Bone marrow (tissue), 2 donors: ENCODE data around the gene TIMP2.
A peak's percentile ranks its signal among the peaks of the same experiment; 100 is the strongest.
"Not testable (repeated sequence)": the region's sequence is repeated elsewhere in the genome, so short reads cannot be mapped to it uniquely, and the experiment has no call there.

ENCODE experiments used
- DNase-seq, 2 donors: peaks; one replicate each; lab custom pipeline; 2025; lab: John Stamatoyannopoulos, UW

The TIMP2 gene, protein sequence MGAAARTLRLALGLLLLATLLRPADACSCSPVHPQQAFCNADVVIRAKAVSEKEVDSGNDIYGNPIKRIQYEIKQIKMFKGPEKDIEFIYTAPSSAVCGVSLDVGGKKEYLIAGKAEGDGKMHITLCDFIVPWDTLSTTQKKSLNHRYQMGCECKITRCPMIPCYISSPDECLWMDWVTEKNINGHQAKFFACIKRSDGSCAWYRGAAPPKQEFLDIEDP

DNA sequence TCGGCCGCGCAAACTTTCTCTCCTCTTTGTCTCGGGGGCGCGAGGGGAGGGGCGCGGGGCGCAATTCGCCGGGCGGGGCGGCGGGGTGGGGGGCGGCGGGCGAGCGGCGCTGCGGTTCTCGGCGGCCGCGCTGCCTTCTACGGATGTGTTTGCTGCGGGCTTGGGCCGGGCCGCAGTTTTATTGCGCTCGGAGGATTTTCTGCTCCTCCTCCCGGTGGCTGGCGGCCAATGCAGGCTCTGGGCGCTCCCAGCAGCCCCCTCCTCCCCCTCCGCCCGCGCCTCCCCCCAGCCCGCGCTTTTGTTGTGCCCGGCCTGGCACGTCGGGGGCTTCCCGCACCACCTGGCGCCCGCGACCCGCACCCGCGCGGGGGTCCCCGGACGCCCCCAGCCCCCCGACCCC, at the start of gene TIMP2:
TIMP2 (minus strand) TSS at position 154 of the 400 bp plus-strand sequence. CDS start 299 bp downstream, outside the sequence.
- DNase-seq: peak; percentile 61 to 73

DNA sequence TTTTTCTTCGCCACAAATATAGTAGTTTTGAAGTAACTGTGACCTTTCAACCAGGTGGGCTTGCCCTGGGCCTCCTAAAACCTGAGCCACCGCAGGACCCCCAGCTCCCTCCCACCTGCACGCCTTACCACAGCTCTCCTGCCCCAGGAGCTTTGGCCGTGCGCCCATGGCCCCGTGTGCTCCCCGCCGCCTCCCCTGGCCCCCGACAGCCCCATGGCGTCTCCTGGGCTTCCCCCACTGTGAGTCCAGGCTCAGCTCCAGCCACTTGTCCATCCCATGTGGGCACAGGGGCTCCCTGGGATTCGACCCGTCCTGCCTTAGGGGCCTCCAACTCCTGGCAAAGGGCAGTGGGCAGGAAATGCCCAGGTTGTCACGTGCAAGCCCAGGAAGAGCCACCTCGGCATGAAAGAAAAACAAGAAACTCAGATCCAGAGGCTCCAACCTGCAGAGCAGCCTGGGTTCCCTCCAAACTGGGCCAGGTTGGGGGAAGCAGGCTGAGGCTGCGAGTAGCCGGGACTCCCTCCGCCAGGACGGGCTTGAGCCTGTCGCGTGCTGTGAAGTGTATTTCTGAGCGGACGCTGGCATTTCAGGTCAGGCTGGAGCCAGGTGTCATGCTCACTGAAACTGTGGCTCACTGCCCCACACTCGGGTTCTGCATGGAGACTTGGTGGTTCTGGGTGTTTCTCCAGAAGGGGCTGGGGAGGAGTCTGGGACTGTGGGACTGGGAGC, 48.8 kb upstream of the TIMP2 start:
- no peak for DNase-seq

DNA sequence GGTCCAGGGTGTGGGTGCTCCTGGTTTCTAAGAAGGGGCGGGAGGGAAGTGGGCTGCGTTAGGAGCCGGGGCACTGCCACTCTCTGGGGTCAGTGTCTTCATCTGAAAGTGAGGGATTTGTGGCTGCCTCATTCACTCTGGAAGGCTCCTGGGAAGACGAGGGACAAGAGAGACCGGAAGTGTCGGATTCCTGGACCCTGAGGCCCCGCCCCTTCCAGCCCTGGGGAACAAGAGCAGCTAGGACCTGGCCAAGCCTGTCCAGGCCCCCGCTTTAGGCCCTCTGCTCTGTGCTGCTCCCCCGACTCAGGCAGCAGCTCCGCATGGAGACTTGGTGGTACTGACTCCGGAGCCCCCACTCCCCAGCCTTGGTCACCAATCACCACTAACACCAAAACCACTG, 48.0 kb upstream of the TIMP2 start:
- DNase-seq: no peak

DNA sequence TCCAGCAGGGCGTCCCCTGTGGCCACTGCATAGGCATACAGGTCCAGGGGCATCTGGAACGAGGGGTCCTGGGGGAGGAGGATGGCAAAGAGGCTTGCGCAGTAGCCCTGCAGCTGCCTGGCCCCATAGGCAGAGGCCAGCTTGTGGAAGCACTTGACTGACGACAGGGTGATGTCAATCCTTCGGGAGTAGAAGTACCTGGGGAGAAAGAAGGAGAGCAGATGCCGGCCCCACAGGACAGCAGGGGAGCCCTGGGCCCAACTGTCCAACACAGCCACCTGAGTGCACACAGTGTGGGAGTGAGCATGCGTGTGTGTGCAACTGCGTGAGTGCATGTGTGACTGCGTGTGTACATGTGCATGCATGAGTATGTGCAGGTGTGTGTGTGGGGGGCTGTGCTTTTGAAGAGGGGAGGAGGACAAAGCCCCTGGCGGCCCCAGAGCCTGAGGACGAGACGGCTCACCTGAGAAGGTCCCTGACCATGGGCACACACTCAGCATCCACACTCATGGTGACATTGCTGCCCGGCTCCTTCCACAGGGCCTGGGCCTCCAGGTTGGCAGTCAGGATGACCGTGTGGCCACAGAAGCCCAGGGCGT, 47.4 kb upstream of the TIMP2 start:
- no peak for DNase-seq

DNA sequence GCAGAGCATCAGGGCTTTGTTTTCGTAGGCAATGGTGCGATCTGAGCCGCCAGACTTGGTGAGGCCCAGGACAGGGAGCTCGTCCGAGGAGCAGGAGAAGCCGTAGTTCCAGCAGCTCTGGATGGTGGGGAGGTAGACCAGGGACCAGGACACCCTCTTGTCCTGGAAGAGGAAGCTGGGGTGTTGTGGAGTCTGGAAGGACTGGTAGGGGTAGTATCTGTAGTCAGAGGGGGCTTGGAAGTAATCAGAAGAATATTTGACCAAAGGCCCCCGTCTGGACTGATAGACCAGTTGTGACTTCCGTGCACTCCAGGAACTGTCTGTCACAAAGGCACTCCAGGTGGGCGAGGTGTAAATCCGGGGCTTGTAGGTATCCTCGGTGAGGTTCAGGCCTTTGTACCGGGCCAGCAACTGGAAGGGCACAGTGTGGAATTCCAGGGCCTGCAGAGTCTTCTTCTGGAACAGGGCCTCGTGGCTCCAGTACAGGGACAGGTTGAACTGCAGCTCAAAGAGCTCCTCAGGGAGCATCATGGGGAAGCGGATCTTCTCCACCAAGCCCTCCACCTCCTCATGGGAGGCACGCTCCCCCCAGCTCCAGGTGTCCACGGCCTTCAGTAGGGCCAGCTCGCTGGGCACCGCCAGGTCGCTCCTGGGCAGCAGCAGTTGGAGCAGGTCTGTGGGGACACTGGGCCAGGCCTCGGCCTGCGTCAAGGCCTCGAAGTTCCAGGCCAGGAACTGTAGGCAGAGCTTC, 46.7 kb upstream of the TIMP2 start:
- DNase-seq: no peak

DNA sequence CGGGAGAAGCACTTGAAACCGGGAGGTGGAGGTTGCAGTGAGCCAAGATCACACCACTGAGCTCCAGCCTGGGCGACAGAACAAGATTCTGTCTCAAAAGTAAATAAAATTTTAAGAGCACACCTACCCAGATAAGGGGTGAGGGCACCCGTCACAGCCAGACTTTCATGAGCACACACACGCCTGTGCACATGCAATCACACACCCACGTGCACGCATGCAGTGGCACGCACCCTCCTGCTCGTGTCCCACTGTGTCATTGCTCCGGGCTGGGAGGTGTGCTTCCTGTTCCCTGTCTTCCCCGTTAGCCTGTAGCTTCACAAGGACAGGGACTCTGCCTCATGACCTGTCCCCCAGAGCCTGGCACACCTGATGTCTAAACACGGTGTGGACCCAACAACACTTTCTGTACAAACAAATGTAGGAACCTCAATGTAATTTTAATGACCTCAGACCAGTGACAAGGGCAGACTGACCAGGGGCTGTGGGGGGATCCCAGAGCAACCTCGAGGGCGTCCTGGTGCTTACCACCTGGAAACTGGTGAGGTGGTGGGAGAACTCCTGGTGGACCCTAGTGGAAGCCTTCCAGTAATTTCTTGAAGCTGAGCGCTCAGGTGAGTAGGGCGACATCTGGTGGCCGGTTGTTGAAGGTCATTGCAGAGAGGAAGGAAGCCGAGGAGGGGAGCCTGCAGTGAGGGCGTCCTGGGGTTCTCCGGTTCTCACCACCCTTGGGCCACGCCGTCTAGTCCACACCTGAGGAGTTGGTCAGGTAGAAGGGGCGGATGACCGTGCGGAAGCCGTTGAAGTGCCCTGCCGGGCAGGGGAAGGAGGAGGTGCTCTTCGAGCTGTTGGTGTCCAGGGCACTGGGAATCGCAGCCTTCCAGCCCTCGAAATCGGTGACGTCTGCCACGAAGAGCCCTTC, 45.9 kb upstream of the TIMP2 start:
- peak; percentile 44 to 68 for DNase-seq

DNA sequence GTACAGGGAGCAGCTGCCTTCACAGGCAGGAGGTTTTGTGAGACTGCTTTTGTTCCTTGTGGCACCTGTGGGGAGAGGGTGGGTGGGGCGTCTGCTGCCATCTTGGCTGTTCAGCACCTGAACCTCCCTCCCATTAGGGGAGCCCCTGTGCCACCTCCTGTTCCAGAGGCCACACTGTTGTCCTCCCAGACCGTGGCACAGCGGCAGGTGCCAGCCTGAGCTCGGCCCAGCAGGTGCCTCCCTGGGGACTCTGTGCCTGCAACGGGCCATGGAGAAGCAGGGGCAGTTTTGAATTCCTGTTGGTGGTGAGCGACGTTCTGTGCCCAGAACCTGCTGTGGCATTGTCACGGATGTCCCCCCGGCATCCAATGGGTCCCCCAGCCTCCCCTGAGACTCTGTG, 44.7 kb upstream of the TIMP2 start:
- DNase-seq: no peak

DNA sequence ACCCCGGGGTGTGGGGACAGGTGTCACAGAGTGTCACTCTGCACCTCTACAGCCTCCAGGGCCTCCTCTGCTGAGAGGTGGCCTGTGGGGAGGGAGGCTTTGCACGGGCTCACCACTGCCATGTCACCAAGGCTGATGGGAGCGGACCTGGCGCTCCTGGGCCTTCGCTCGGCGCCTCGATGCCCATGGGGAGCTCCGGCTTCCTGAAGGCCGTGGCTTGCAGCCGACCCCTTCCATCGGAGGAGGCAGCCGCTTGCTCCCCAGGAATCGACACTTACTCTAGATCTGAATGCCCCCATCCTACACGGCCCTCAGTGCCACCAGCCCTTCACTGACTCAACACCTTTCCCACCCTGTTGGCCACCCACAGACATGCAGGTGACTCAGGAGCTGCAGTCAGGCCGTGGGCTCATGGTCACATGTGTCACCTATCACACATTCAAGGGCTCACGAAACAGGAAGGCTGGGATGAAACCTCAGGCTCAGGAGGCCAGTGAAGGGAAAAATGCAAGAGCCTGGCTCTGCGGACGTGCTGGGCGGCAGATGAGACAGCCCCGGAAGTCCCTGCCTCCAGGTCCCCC, 42.7 kb upstream of the TIMP2 start:
- no peak for DNase-seq

DNA sequence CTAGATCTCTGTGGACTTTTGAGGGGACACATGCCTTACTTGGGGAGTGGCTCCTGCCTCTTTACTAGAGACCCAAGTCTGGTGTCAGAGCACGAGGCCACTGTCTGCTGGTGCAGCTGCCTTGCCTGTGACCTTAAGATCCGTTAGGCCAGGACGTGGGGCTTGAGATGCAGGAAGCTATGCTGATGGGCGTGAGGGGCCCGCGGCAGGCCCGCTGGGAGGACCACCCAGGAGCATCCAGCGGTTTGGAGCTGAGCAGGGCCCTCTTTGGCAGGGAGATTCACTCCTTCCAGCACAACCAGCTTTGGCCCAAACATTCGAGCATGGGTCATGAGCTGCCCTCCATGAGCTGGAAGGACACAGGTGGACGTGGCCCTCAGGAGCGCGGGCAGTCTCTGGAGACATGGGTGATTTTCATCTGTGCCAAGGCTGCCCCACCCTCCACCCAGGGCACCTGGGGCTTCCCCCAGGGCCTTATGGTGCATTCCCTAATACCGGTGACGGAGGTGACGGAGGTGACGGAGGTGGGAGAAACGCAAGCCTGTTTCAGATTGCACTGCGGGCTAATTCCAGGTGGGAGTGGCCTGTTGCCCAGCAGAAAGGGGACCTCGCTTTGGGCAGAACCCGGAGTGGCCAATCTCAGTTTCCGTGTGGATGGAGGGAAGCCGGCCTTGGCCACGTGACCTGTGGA, 41.9 kb upstream of the TIMP2 start:
- no peak for DNase-seq

DNA sequence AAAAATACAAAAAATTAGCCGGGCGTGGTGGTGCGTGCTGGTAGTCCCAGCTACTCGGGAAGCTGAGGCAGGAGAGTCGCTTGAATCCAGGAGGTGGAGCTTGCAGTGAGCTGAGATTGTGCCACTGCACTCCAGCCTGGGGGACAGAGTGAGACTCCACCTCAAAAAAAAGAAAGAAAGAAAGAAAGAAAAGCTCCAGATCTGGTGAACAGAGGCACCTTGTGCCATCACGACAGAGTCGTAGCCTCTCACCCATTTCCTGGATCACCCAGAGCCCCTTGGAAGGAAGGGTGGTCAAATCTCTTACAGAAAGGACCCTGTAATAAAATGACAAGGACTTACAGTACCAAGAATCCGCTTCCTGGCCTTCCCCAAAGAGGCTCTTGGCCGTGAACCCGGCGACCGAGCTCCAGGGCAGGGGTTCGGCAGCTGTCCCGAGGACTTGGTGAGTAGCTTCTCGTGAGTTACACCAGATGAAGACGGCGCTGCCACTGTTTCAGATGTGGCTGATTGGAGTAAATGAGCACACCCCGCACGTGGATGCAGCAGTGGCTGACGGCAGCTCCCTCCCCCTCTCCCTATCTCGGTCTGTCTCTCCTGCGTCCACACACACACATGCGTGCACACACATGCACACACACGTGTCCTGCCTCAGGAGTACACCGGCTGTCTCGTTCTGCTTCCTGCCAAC, 41.1 kb upstream of the TIMP2 start:
- DNase-seq: no peak

DNA sequence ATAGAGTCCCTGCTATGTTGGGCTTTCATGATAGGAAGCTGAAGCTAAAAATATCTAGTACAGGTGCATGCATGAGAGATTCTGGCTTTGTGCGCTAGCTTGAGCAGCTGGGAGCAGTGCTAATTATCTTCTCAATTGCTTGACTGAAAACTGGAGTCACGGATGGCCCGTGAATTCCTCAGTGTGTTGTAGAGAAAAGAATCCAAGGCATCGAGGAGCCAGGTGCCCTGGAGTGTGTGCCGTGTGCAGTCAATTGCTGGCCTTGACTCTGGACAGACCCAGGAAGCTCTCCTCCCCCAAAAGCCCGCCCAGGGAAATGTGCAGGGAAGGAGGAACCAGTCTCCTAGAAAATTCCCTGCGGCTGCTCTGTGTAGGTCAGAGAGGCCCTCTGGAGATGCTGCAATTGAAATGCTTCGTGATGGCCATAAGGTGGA, 40.3 kb upstream of the TIMP2 start:
- no peak for DNase-seq

DNA sequence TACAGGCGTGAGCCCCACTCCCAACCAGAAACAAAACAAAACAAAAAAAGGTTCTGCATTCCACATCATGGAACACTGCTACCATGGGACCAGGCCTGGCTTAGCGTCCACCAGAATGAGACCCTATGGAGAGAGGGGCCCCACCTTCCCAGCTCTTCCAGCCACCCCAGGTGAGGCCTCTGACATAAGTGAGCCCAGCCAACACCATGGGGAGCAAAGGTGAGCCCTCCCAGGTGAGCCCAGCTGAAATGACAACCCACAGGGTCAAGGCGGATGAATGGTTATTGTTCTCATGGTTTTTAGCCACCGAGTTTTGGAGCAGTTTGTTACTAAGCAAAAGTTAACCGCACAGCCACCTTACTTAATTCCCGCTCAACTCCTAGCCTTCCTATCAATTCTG, 38.2 kb upstream of the TIMP2 start:
- no peak for DNase-seq

DNA sequence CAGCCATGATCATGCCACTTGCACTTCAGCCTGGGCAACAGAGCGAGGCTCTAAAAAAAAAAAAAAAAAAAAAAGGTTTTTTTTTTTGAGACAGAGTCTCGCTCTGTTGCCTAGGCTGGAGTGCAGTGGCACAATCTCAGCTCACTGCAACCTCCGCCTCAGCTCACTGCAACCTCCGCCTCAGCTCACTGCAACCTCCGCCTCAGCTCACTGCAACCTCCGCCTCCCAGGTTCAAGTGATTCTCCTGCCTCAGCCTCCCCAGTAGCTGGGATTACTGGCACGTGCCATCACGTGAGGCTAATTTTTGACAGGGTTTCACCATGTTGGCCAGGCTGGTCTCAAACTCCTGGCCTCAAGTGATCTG, 37.8 kb upstream of the TIMP2 start:
- not testable (repeated sequence) for DNase-seq

DNA sequence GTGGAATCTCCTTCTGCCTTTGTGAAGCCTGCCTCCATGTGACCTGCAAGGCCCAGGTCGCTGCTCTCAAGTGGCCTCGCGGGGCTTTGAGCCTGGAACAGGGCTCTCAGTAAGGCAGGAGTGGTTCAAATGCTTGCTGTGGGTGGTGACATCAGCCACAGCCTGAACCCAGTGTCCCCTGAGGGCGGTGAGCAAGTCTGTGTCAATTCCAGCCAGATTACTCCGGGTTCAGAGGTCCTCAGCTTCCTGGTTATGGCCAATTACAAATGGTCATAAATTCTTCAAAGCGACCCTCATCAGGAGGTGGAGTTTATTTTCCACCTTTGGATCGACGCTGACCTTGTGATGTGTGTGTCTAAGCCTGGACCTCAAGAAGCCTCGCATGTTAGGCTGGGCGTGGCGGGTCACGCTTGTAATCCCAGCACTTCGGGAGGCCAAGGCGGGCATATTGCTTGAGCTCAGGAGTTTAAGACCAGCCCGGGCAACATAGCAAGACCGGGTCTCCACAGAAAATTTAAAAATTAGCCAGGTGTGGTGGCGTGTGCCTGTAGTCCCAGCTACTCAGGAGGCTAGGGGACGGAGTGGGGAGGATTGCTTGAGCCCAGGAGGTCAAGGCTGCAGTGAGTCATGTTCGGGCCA, 37.3 kb upstream of the TIMP2 start:
- DNase-seq: no peak

DNA sequence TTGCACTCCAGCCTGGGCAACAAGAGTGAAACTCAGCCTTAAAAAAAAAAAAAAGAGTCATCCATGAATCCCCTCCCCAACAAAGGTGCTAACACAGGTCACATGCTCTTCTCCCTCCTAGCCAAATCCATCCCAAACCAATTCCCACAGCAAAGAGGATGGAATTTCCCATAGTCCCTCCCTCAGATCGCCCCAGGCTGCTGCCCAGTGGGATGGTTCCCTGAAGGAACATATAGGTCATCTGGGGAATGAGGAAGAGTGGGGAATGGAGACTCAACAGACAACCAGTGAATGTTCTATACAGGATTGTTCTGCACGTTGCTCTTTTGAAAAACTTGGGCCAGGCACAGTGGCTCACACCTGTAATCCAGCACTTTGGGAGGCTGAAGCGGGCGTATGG, 36.4 kb upstream of the TIMP2 start:
- DNase-seq: no peak

DNA sequence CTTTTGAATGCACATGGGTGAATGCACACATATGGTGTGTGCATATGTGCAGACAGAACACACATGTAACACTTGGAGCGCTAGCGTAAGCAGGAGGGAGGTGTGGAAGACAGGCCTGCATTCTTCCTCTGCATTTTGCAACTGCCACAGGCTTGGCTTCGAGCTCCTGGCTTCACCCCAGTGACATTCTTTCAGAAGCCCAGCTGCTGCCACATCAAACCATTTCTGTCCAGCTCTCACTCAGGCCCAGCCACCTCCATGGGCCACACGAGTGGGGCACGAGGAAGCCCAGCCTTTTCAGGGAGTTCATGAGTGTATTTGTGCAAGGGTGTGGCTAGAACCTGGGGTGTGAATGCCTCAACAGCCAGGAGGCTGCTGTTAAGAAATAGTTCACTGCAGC, 35.7 kb upstream of the TIMP2 start:
- no peak for DNase-seq

DNA sequence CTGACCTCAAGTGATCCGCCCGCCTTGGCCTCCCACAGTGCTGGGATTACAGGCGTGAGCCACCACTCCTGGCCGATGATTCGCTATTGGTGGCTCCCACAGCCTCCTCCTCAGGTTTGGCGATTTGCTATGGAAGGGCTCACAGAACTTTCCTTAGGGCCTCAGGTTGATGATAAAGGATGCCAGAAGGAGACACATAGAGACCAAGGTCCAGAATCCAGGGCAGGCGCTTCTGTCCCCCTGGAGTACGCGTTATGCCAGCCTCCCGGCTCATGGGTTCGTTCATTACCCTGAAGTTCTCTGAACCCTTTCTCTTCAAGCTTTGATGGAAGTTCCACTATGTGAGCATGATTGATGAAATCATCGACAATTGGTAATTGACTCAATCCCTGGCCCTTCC, 34.6 kb upstream of the TIMP2 start:
- DNase-seq: no peak

DNA sequence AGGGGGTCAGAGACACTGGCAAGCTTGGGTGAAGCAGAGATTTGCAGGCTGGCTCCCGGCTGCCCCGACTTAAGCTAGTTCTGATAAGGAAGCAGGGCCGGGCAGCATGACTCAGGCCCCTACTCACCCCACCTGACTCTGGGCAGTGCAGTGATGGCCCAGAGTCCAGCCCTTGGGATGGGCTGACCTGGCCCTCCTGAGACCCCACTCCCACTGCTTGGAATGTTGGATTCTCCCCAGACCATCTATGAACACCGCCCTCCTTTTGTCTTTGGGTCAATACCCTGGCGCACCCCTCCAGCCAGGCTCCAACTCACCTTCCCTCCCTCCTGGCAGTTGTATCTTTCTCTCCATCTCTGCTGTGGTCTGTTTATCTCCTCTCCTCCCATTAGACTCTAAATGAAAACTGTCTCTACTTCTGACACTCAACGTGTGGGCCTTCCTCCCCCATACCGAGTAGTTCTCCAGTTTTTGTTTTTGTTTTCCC, 33.5 kb upstream of the TIMP2 start:
- DNase-seq: no peak

DNA sequence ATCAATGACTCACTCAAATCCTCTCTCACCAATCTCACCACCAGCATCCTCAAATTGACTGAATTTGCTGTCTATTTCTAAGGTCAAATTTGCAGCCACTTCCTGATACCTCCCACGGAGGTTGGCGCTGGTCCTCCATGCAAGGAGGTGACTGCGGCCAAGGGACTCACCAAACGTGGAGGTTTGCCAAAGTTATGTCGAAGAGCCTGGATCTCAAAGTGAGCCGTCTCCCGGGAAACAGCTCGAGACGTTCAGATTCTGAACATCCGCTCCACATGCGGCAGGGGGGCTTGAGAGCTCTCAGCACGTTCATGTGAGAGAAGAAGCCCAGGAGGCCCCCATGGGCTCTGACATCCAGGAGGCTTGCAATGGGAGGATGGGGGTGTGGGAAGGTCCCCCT, 31.9 kb upstream of the TIMP2 start:
- DNase-seq: no peak
